ENCODE data around the gene TSPAN13. TPM values are rescaled to one million over a fixed set of nuclear protein-coding genes. Genes with fewer than 3 reads are reported as not detected.
A peak's percentile ranks its signal among the peaks of the same experiment; 100 is the strongest.

Gene TSPAN13
- total RNA-seq, 4 donors from 2014 or later = 21.5 to 53.9 (median 33.1) TPM

DNA sequence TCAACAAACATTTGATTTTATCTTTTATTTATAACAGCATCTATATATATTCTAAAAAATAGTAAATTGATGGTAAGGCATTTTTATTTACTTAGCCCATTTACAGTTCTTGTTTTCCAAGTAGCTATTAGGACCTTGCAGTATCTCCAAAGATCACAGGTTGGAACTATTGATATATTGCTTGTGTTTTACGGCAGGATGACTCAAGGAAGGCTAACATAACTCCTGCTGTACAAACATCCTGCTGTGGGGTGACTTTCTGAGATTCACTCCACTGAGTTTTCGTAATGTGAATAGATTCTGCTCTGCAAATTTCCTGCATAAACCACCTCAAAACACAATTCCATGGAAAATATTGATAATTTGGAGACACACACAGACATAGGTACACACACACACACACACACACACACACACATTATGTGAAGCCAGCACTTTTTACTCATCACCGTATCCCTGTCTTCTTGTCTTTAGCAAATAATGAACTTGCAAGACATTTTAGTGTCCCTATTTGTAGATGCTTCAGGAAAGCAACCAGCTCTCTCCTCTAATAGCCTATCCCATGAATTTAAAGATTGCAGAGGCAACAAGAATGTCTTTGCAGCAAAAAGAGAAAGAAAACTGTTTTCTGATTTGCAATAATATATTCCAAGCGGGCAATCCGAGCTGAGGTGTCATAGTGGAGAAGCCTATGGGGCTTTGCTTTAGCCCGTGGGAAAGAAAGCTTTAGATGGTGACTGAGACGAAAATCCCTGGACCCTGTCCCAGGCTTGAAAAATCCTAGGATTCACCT is 50.5 kb downstream of the TSPAN13 start:
- H3K4me3 ChIP-seq = peak overlapping the region in 3 of 4 donors; percentile 11 to 55 (median 45)
- H3K9me3 ChIP-seq = no peaks in the 10 kb centered on the region
- H3K36me3 ChIP-seq = no peaks in the 10 kb centered on the region
- H3K4me1 ChIP-seq = no peaks in the 10 kb centered on the region
- peak overlapping the region in 3 of 4 donors; percentile 42 to 81 (median 66) for H3K27ac ChIP-seq
- H3K27me3 ChIP-seq = no peaks in the 10 kb centered on the region
- no peak for DNase-seq
- no peak for TF ChIP-seq POLR2A (IDR thresholded peaks at IDR 0.05)

DNA sequence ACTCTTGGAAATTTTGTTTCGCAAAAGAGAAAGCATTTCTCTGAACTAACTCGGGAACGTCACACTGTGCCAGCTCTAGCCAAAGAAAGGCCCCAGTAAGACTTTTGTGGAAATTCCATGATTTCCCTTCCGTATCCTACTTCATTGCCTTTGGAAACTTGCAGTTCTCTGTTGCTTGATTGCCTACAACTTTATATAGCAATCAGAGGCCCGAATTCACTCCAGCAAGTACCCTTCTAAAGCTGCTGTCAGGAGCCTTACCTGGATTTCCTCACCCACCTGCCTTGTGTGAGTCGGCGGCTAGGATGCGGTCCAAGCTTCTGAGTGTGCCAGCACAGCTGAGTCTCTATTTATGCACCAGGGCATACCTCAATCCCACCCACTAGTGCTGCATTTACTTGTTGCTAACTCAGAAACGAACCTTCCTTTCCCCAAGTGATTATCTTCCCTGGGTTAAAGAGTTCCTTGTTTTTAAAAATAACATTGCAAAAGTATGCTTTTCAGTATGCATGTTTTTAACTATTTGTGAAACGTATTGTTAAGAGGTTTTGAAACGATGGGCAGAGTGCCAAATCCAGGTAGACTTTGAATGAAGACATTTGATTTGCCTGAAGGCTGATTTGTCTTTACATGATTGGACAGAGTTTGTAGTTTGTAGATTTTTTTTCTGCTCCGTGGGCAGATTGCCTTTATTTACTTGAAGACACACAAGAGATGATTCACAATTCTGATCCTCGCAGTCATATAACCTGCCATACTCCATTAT is 51.3 kb downstream of the TSPAN13 start, which contains the start of gene AGR2:
Gene AGR2, minus strand, starts transcription at position 326 of the 766 bp plus-strand sequence. CDS start 3,203 bp downstream, outside the sequence.
- no peaks in the 10 kb centered on the region for H3K27me3 ChIP-seq
- H3K9me3 ChIP-seq = no peaks in the 10 kb centered on the region
- no peaks in the 10 kb centered on the region for H3K36me3 ChIP-seq
- peak in 2 of 3 donors; percentile 85 to 88 for DNase-seq
- TF ChIP-seq POLR2A (IDR thresholded peaks at IDR 0.05) = peak; percentile 91 to 93
- TF ChIP-seq, protein P1, sequence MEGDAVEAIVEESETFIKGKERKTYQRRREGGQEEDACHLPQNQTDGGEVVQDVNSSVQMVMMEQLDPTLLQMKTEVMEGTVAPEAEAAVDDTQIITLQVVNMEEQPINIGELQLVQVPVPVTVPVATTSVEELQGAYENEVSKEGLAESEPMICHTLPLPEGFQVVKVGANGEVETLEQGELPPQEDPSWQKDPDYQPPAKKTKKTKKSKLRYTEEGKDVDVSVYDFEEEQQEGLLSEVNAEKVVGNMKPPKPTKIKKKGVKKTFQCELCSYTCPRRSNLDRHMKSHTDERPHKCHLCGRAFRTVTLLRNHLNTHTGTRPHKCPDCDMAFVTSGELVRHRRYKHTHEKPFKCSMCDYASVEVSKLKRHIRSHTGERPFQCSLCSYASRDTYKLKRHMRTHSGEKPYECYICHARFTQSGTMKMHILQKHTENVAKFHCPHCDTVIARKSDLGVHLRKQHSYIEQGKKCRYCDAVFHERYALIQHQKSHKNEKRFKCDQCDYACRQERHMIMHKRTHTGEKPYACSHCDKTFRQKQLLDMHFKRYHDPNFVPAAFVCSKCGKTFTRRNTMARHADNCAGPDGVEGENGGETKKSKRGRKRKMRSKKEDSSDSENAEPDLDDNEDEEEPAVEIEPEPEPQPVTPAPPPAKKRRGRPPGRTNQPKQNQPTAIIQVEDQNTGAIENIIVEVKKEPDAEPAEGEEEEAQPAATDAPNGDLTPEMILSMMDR (IDR thresholded peaks at IDR 0.05) = no peak
- peak within 1 kb of the TSS in 3 of 4 donors; percentile 42 to 81 (median 66) for H3K27ac ChIP-seq
- no peaks in the 10 kb centered on the region for H3K4me1 ChIP-seq
- peak within 1 kb of the TSS in 3 of 4 donors; percentile 11 to 55 (median 45) for H3K4me3 ChIP-seq

DNA sequence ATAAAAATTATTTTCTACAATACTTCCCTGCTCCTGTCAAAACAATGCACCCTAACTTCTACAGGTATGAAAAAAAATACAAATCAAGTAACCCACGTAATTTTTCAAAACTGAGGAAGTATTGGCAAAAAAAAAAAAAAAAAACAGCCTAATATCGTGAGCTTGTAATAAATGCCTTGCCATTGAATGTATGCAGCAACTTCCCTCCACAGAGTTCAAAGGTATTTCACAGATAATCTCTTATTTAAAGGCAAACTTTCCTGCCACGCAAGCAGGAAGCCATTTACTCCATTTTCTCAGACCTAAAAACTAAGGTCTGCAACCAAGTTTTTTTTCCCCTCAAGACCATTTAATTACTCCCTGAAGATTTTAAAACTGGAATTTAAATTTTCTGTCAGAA is 51.9 kb downstream of the TSPAN13 start:
- Histone ChIP-seq H3K27me3 (no peaks in the 10 kb centered on the region), H3K36me3 (no peaks in the 10 kb centered on the region), H3K4me3 (peak overlapping the region in 1 of 4 donors; percentile 55), H3K4me1 (no peaks in the 10 kb centered on the region), H3K9me3 (no peaks in the 10 kb centered on the region), H3K27ac (peak overlapping the region in 3 of 4 donors; percentile 33 to 81 (median 62))
- DNase-seq = no peak
- TF ChIP-seq, protein P1 (IDR thresholded peaks at IDR 0.05) = no peak
- TF ChIP-seq POLR2A (IDR thresholded peaks at IDR 0.05) = no peak

- TF ChIP-seq, protein P1 (IDR thresholded peaks at IDR 0.05) = no peak
- no peak for TF ChIP-seq POLR2A (IDR thresholded peaks at IDR 0.05)
- DNase-seq = no peak
- no peak overlapping the region for H3K4me3 ChIP-seq
- H3K4me1 ChIP-seq = no peaks in the 10 kb centered on the region
- peak overlapping the region in 1 of 4 donors; percentile 4 for H3K27ac ChIP-seq
- H3K36me3 ChIP-seq = no peaks in the 10 kb centered on the region
- no peaks in the 10 kb centered on the region for H3K9me3 ChIP-seq
- no peaks in the 10 kb centered on the region for H3K27me3 ChIP-seq
Measured at GRCh38 chr7:16810112-16810511, 56.6 kb downstream of the TSPAN13 start.

- H3K4me1 ChIP-seq = no peaks in the 10 kb centered on the region
Measured at GRCh38 chr7:16810573-16810972, 57.0 kb downstream of the TSPAN13 start.

More at GRCh38 chr7:16810573-16810972, 57.0 kb downstream of the TSPAN13 start:
- Histone ChIP-seq H3K9me3 (no peaks in the 10 kb centered on the region), H3K27ac (peak overlapping the region in 1 of 4 donors; percentile 4), H3K36me3 (no peaks in the 10 kb centered on the region), H3K4me3 (no peak overlapping the region), H3K27me3 (no peaks in the 10 kb centered on the region)
- TF ChIP-seq, protein P1 (IDR thresholded peaks at IDR 0.05) = no peak
- no peak for TF ChIP-seq POLR2A (IDR thresholded peaks at IDR 0.05)
- no peak for DNase-seq

Data from Peyer's patch (tissue), 4 donors.